ENCODE measurements around the gene DMPK. TPM values are rescaled to one million over a fixed set of nuclear protein-coding genes. Genes with fewer than 3 reads are reported as not detected.

The DMPK gene
- total RNA-seq, 2 donors from 2014 or later: 52.8 to 88.2 TPM

DNA sequence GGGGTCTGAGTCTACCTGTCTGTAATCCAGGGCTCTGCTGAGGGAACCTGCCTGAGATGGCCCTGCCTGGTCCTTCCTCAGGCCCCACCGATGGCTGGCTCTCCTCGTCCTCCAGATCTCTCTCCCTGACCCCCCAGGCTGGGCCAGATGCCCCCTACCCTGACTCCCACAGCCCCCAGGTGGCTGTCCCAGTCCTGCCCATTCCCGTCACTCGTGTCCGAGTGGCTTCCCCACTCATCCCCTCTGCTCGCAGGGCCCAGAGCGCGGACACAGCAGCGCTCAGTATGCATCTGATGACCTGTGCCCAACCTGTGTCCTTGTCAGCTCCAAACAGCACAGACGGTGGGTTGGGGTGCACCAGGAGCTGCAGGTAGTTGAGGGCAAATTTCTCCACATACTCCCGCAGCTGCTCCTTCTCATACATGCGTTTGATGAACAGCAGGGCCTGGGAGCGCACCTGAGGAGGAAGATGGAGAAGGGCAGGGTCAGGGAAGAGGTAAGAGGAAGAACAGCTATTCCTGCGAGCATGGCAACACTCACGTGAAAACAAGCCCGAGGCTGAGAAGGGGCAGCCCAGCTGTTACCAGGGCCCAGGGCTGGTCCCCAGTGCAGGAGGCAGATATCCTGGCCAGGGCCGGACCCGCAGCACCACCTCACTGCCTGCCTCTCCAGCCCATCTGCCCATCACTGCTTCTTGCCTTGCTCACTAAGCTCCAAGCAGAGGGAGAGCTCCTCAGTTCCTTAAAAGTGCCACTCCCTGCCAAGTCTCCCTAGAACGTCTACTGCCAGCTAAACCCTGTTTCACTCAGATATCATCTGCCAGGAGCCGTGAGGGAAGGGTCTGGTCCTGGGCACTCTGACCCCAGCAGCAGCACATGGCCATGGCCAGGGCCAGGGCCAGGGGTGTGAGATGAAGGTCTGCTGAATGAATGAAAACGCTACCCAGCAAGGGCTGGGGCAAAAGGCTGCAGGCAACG is 43.9 kb upstream of the DMPK start:
- Histone ChIP-seq H3K4me1 (replicated peaks) (peaks cover 9% of the 10 kb centered on the region), H3K36me3 (peaks cover 19 to 30% of the 10 kb centered on the region in 2 donors)
- WGBS: 82% methylated on average over 22 of the region's 22 CpGs

GRCh38 chr19:45825263-45825605 is 42.9 kb upstream of the DMPK start:
- no peak overlapping the region for H3K4me3 ChIP-seq
- DNase-seq (ENCODE audit: low spot score): no peak
- H3K27ac ChIP-seq: no peak overlapping the region
- TF ChIP-seq POLR2AphosphoS5 (IDR thresholded peaks at IDR 0.05): no peak
- TF ChIP-seq, protein P1, sequence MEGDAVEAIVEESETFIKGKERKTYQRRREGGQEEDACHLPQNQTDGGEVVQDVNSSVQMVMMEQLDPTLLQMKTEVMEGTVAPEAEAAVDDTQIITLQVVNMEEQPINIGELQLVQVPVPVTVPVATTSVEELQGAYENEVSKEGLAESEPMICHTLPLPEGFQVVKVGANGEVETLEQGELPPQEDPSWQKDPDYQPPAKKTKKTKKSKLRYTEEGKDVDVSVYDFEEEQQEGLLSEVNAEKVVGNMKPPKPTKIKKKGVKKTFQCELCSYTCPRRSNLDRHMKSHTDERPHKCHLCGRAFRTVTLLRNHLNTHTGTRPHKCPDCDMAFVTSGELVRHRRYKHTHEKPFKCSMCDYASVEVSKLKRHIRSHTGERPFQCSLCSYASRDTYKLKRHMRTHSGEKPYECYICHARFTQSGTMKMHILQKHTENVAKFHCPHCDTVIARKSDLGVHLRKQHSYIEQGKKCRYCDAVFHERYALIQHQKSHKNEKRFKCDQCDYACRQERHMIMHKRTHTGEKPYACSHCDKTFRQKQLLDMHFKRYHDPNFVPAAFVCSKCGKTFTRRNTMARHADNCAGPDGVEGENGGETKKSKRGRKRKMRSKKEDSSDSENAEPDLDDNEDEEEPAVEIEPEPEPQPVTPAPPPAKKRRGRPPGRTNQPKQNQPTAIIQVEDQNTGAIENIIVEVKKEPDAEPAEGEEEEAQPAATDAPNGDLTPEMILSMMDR (IDR thresholded peaks at IDR 0.05): no peak
- TF ChIP-seq POLR2A (IDR thresholded peaks at IDR 0.05): no peak
- H3K27me3 ChIP-seq (replicated peaks; ENCODE audit: insufficient read depth): no peaks in the 10 kb centered on the region
- WGBS: 90% methylated on average over 8 of the region's 8 CpGs
- peaks cover 9% of the 10 kb centered on the region for H3K4me1 ChIP-seq (replicated peaks)
- peaks cover 19 to 30% of the 10 kb centered on the region in 2 donors for H3K36me3 ChIP-seq
- intact Hi-C loops (cut with DNase I): no loop called here
- no peaks in the 10 kb centered on the region for H3K9me3 ChIP-seq

More for the DNA sequence above, 43.9 kb upstream of the DMPK start:
- intact Hi-C loops (cut with DNase I): no loop called here
- TF ChIP-seq, protein P1 (IDR thresholded peaks at IDR 0.05): no peak
- TF ChIP-seq POLR2AphosphoS5 (IDR thresholded peaks at IDR 0.05) (no peak), POLR2A (IDR thresholded peaks at IDR 0.05) (no peak)
- Histone ChIP-seq H3K9me3 (no peaks in the 10 kb centered on the region), H3K27me3 (replicated peaks; ENCODE audit: insufficient read depth) (no peaks in the 10 kb centered on the region), H3K4me3 (no peak overlapping the region), H3K27ac (no peak overlapping the region)
- DNase-seq (ENCODE audit: low spot score): no peak

- H3K9me3 ChIP-seq: no peaks in the 10 kb centered on the region
- no peaks in the 10 kb centered on the region for H3K27me3 ChIP-seq (replicated peaks; ENCODE audit: insufficient read depth)
- peak overlapping the region in 1 of 2 donors; percentile 8 for H3K27ac ChIP-seq
- TF ChIP-seq, protein P1 (IDR thresholded peaks at IDR 0.05): no peak
- no peak for TF ChIP-seq POLR2A (IDR thresholded peaks at IDR 0.05)
- TF ChIP-seq POLR2AphosphoS5 (IDR thresholded peaks at IDR 0.05): no peak
- DNase-seq (ENCODE audit: low spot score): no peak
- no peak overlapping the region for H3K4me3 ChIP-seq
- intact Hi-C loops (cut with DNase I): no loop called here
- 84% methylated on average over 26 of the region's 26 CpGs for WGBS
- H3K36me3 ChIP-seq: peaks cover 19 to 26% of the 10 kb centered on the region in 2 donors
- peaks cover 9% of the 10 kb centered on the region for H3K4me1 ChIP-seq (replicated peaks)
Observed at GRCh38 chr19:45824531-45825262, 42.4 kb upstream of the DMPK start.

GRCh38 chr19:45824041-45824471 is 41.8 kb upstream of the DMPK start:
- peak; percentile 59 for DNase-seq (ENCODE audit: low spot score)

More at GRCh38 chr19:45824041-45824471, 41.8 kb upstream of the DMPK start:
- H3K4me3 ChIP-seq: no peak overlapping the region
- no peaks in the 10 kb centered on the region for H3K27me3 ChIP-seq (replicated peaks; ENCODE audit: insufficient read depth)
- H3K36me3 ChIP-seq: peaks cover 19 to 21% of the 10 kb centered on the region in 2 donors
- no peak for TF ChIP-seq POLR2AphosphoS5 (IDR thresholded peaks at IDR 0.05)
- TF ChIP-seq, protein P1 (IDR thresholded peaks at IDR 0.05): no peak
- TF ChIP-seq POLR2A (IDR thresholded peaks at IDR 0.05): no peak
- peak overlapping the region in 1 of 2 donors; percentile 8 for H3K27ac ChIP-seq
- peaks cover 9% of the 10 kb centered on the region for H3K4me1 ChIP-seq (replicated peaks)
- intact Hi-C loops (cut with DNase I): no loop called here
- no peaks in the 10 kb centered on the region for H3K9me3 ChIP-seq
- 32% methylated on average over 12 of the region's 12 CpGs for WGBS
